Thyroid gland (tissue), 4 donors: ENCODE data around the gene TRAK1.

Source experiments
- POLR2A ChIP-seq, 2 donors: fragments of 450-650 bp; IDR thresholded peaks; one replicate each; pipeline ENCODE4 v1.6.1; 2017; ENCODE audit warnings: antibody characterized with exemption in 2 of 2, mild to moderate bottlenecking in 2 of 2, moderate library complexity in 1 of 2
- TF ChIP-seq, protein P1 (sequence below), 6 experiments: fragments of 200-600 bp in 3 of 6; fragments of 450-650 bp in 3 of 6; sonication (generic) in 3 of 6; IDR thresholded peaks; one replicate each; pipeline ENCODE4 v1.5.1; 2016 to 2019; ENCODE audit warnings: antibody characterized with exemption in 6 of 6, mild to moderate bottlenecking in 2 of 6, inconsistent platforms in 1 of 6, moderate library complexity in 1 of 6

DNA sequence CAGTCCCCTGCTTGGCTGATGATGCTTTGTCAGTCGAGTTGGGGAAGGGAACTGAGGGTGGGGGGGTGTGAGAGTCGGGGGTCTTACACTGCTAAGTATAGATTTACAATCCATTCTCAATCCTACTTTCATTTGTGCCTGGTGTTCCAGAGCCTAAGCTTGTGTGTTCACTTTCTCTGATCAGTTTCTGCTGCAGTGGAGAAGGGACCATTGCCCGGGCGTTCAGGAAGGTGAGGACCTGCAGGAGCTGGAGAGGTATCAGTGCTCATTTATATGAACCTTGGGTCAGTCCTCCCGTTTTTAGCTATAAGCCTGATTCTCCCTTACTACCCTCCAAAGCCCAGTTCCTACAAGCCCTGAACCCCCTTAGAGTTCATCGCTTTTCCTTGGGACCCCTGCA lies 41.0 kb upstream of the TRAK1 start:
- TF ChIP-seq, protein P1, sequence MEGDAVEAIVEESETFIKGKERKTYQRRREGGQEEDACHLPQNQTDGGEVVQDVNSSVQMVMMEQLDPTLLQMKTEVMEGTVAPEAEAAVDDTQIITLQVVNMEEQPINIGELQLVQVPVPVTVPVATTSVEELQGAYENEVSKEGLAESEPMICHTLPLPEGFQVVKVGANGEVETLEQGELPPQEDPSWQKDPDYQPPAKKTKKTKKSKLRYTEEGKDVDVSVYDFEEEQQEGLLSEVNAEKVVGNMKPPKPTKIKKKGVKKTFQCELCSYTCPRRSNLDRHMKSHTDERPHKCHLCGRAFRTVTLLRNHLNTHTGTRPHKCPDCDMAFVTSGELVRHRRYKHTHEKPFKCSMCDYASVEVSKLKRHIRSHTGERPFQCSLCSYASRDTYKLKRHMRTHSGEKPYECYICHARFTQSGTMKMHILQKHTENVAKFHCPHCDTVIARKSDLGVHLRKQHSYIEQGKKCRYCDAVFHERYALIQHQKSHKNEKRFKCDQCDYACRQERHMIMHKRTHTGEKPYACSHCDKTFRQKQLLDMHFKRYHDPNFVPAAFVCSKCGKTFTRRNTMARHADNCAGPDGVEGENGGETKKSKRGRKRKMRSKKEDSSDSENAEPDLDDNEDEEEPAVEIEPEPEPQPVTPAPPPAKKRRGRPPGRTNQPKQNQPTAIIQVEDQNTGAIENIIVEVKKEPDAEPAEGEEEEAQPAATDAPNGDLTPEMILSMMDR (IDR thresholded peaks at IDR 0.05), result no peak
- TF ChIP-seq POLR2A (IDR thresholded peaks at IDR 0.05), result no peak
